Measurements from ENCODE around the gene PPM1K.

DNA sequence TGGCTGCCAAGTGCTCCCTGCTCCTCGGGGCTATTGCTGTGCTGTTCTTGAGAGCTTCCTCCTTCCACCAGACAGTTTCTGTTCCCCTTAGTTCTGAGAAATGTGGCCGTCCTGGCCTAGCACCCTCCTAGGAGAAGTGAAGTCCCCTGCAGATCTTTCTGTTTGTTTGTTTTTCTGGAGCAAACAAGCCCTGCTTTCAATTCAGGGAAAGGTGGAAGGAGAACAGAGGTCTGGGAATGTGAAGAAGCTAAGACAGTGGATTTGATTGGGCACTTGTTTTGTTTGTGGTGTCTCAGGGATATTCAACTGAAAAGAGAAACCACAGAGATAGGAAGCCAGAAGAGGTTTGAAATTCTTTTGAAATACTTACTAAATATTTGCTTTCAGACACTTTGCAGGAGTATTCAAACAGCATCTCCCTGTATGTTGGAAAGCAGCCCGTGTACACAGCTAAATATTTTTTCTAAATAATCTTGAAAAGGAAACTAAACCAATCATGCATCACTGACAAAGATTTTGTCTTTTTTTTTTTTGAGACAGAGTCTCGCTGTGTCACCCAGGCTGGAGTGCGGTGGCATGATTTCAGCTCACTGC is 36.5 kb upstream of the PPM1K start:
- TF ChIP-seq, protein P1, sequence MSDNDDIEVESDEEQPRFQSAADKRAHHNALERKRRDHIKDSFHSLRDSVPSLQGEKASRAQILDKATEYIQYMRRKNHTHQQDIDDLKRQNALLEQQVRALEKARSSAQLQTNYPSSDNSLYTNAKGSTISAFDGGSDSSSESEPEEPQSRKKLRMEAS (IDR thresholded peaks at IDR 0.05; ENCODE audit: insufficient read depth, insufficient read length) = no peak
- no peak for TF ChIP-seq CTCF (IDR thresholded peaks at IDR 0.05; ENCODE audit: extremely low read depth in 1 of 2, insufficient read depth in 1 of 2, low read depth in 1 of 2, low read length in 2 of 2)
- no peak for TF ChIP-seq POLR2AphosphoS5 (IDR thresholded peaks at IDR 0.05; ENCODE audit: insufficient read depth, low read depth, low read length)
